Transverse colon (tissue), 4 donors: ENCODE results near the gene CHCT1.

ENCODE experiments used
- POLR2A ChIP-seq: fragments of 450-650 bp; IDR thresholded peaks from one replicate; pipeline ENCODE4 v1.6.1; 2016; ENCODE audit warnings: antibody characterized with exemption, mild to moderate bottlenecking, moderate library complexity
- POLR2AphosphoS5 ChIP-seq, 3 donors: sonication (generic); formaldehyde crosslinking; IDR thresholded peaks; one replicate each; pipeline ENCODE4 v1.6.1; 2016; ENCODE audit warnings: antibody characterized with exemption in 3 of 3
- TF ChIP-seq, protein P1 (sequence below), 5 experiments: fragments of 200-600 bp in 3 of 5; fragments of 450-650 bp in 2 of 5; sonication (generic) in 3 of 5; IDR thresholded peaks; 1 replicate in 2 of 5; 2 replicates in 3 of 5; pipeline ENCODE4 v1.5.1; 2016 to 2017; ENCODE audit warnings: antibody characterized with exemption in 5 of 5, inconsistent platforms in 3 of 5, mild to moderate bottlenecking in 2 of 5, moderate library complexity in 1 of 5

DNA sequence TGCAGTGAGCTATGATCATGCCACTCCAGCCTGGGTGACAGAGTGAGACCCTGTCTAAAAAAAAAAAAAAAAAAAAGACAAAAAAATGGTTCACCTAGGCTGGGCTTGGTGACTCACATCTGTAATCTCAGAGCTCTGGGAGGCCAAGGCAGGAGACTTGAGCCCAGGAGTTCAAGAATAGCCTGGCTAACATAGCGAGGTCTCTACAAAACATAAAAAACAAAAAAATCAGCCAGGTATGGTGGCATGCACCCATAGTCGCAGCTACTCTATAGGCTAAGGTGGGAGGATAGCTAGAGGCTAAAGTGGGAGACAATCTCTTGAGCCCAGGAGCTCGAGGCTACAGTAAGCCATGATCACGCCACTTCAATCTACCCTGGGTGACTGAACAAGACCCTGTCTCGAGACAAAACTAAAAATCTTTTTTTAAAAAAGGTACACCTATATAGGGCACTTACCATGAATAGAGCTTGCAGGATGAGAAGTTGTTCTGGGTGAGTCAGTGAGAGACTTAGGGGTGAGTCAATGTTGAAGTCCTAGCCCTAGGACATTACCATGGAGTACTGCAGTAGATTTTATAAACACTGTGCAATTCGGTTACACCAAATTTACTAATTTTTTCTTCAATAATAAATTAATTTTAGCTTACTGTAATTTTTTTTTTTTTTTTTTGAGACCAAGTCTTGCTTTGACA lies 49.4 kb upstream of the CHCT1 start:
- TF ChIP-seq, protein P1, sequence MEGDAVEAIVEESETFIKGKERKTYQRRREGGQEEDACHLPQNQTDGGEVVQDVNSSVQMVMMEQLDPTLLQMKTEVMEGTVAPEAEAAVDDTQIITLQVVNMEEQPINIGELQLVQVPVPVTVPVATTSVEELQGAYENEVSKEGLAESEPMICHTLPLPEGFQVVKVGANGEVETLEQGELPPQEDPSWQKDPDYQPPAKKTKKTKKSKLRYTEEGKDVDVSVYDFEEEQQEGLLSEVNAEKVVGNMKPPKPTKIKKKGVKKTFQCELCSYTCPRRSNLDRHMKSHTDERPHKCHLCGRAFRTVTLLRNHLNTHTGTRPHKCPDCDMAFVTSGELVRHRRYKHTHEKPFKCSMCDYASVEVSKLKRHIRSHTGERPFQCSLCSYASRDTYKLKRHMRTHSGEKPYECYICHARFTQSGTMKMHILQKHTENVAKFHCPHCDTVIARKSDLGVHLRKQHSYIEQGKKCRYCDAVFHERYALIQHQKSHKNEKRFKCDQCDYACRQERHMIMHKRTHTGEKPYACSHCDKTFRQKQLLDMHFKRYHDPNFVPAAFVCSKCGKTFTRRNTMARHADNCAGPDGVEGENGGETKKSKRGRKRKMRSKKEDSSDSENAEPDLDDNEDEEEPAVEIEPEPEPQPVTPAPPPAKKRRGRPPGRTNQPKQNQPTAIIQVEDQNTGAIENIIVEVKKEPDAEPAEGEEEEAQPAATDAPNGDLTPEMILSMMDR (IDR thresholded peaks at IDR 0.05) = no peak
- TF ChIP-seq POLR2AphosphoS5 (IDR thresholded peaks at IDR 0.05) (no peak), POLR2A (no peak)
